Measurements from ENCODE around the gene RDX.
"Not testable (repeated sequence)": the region's sequence is repeated elsewhere in the genome, so short reads cannot be mapped to it uniquely, and the experiment has no call there.

Gene RDX

GRCh38 chr11:110305169-110306018, 9.0 kb upstream of the RDX start:
- no peak for DNase-seq (ENCODE audit: low read depth)

GRCh38 chr11:110303414-110303826, 7.0 kb upstream of the RDX start:
- DNase-seq (ENCODE audit: low read depth): no peak

- no peak for DNase-seq (ENCODE audit: low read depth)
These were observed 5.2 kb upstream of the RDX start for GRCh38 chr11:110301577-110301976.

- no peak for DNase-seq (ENCODE audit: low read depth)
These were observed 4.6 kb upstream of the RDX start for GRCh38 chr11:110301032-110301431.

DNA sequence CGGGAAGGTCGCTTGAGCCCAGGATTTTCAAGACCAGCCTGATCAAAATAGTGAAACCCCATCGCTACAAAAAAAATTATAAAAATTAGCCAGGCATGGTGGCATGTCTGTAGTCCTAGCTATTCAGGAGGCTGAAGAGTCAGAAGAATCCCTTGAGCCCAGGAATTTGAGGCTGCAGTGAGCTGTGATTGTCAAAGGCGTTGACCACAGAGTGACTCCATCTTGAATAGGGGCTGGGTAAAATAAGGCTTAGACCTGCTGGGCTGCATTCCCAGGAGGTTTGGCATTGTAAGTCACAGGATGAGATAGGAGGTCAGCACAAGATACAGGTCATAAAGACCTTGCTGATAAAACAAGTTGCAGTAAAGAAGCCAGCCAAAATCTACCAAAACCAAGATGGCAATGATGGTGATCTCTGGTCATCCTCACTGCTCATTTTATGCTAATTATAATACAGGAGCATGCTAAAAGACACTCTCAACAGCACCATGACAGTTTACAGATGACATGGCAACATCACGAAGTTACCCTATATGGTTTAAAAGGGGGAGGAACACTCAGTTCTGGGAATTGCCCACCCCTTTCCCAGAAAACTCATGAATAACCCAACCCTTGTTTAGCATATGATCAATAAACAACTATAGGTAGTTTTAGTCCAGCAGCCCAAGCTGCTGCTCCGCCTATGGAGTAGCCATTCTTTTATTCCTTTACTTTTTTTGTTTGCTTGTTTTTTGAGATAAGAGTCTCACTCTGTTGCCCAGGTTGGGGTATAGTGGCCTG, 2.8 kb upstream of the RDX start:
- no peak for DNase-seq (ENCODE audit: low read depth)

DNA sequence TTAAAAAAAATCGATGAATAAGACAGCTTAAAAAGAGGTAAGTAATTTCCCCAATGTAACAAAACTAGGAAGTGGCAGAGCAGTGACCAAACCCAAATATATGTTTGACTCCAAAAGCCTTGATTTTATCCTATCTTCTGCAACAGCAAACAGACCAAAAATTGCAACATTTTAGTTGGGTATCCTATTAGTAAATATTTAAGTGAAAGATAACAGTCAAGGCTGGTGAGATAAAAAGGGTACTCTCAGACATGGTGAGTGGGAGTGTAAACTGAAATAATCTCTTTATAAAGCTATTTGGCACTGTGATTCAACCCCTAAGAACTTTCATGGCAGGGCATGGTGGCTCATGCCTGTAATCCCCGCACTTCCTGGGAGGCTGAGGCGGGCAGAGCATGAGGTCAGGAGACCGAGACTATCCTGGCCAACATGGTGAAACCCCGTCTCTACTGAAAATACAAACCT, 1.9 kb upstream of the RDX start:
- no peak for DNase-seq (ENCODE audit: low read depth)

- DNase-seq (ENCODE audit: low read depth): no peak
These were observed 1.4 kb upstream of the RDX start for GRCh38 chr11:110297726-110298300.

- DNase-seq (ENCODE audit: low read depth): no peak
These were observed 787 bp upstream of the RDX start for GRCh38 chr11:110297076-110297725.

DNA sequence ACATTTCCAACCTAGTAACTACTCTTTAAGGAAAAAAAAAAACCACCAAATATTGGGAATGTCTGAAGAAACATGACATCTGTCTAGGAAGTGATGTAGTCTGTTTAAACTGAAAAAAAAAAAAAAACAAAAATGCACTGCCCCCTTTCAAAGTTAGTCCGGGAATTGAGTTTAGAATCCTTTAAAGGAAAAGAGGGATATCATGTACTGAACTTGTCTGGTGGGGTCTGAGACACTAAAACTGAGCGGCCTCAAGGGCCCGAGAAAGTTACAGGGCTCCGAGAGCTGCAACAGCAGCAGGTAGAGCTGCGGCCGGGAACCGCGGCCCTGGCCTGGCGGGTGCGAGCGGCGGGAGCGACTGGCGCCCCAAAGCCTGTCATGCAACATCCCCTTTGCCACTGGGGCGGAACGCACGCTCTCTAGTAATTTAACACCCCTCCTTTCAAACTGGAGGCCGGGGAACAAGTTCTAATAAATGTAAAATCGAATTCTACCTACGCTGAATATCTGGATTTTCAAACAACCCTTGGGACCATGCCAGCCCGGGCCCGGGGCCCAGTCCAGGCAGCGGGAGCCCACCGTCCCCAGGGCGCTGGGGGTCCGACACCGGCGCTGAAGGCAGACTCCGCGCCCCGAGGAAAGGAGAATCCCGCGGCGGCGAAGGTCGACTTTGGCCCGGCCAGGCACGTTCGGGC, 736 bp downstream of the RDX start:
- peak; percentile 33 for DNase-seq (ENCODE audit: low read depth)

GRCh38 chr11:110295086-110295485, 1.3 kb downstream of the RDX start:
- DNase-seq (ENCODE audit: low read depth): no peak

DNA sequence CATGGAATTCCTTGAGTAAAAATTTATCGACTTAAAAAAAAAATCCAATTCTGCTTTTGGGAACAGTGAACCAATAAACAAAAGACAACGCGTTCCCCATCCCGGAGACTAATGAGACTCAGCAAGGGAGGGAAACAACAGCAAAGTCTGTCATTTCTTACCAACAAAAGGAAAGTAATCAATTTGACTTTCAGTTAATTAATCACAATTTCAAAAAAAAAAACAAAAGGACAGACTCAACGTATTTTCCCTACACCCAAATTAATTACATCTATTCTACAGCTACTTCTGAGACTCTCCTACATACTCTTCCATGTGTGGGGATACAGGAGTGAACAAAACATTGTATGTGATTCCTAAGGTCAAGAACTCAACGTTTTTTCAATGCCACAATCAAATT, 1.9 kb downstream of the RDX start:
- DNase-seq (ENCODE audit: low read depth): no peak

- no peak for DNase-seq (ENCODE audit: low read depth)
These were observed 3.0 kb downstream of the RDX start for GRCh38 chr11:110293389-110293788.

- DNase-seq (ENCODE audit: low read depth): not testable (repeated sequence)
These were observed 4.3 kb downstream of the RDX start for GRCh38 chr11:110292146-110292545.

DNA sequence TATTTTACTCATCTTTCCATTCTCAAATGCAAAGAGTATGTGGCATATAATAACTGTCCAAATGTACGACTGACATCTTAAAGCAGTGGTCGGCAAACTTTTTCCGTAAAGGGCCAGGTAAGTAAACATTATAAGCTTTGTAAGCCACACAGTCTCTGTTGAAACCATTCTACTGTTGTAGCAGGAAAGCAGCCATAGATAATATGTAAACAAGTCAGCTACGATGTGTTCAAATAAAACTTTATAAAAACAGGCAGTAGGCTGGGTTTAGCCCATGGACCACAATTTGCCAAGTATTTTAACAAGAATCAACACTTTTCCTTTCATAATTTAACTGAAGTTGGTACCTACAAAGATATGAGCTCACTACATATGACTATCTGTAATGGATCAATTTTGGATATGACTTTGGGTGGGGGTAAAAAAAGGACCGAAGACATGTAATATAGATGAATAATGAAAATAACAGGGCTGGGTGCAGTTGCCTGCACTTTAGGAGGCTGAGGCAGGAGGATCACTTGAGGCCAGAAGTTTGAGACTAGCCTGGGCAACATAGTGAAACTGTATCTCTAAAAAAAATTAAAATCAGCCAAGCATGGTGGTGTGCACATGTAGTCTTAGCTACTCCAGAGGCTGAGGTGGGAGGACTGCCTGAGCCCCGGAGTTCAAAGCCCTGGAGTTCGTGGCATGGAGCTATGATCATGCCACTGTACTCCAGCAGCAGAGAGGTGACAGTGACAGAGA, 5.7 kb downstream of the RDX start:
- no peak for DNase-seq (ENCODE audit: low read depth)

- no peak for DNase-seq (ENCODE audit: low read depth)
These were observed 6.9 kb downstream of the RDX start for GRCh38 chr11:110289472-110289871.

GRCh38 chr11:110287537-110287936, 8.9 kb downstream of the RDX start:
- DNase-seq (ENCODE audit: low read depth): no peak

DNA sequence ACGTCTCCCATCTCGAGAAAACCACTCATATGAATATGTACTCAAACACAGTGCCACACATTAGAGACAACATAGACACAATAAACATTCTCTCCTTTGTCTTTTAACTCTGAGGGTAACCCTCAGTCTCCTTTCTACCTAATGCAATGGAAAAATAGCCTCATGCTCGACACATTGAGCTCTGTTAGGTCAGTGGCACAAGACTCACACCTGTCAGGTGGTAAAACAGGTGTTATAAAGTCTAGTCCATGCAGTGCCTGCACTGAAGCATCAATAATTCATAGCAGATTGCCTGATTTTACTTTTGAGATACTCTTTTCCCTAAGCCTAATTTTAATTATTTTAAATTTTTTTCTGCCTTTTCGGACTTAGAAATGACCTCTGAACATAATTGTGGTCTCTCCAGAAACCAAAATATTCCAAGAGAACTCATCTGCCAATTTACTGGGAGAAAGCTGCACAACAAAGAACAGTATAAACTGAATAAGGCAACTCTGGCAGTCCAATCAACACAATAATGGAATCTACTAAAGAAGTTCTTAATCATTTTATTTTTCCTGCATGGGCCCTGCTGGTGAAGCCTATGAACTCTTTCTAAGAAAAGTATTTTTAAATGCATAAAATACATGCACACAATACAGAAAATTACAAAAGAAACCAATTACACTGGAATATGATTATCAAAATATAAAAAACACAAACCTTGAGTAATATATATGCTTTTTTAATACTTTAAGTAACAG, 9.9 kb downstream of the RDX start:
- no peak for DNase-seq (ENCODE audit: low read depth)

DNA sequence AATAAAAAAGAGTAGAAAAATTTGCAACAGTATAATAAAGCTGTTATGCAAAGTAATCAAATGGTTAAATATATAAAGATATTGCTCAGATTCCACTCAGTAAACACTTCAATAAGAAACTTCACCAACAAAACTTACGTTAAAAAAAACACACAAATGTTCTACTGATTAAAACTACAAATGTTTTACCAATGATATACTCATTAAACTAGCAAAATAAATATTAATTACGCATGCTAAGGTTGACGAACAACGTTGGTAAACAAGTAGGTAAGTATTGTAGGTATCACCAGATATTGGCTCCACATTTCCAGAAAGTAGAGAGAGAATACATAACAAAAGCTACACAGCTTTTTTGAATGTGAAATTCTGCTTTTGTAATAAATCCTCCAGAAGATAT, 12.6 kb downstream of the RDX start:
- no peak for DNase-seq (ENCODE audit: low read depth)

DNA sequence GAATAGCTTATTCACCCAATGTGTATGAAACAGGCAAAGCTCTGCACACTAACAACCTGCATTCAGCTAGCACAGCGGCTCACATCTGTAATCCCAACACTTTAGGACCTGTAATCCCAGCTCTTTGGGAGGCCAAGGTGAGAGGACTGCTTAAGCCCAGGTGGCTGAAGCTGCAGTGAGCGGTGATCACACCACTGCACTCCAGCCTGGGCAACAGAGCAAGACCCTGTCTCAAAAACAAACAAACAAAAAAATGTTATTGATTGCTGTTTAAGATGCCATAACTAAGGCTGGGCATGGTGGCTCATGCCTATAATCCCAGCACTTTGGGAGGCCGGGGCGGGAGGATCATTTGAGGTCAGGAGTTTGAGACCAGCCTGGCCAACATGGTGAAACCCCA, 15.8 kb downstream of the RDX start:
- DNase-seq (ENCODE audit: low read depth): not testable (repeated sequence)

DNA sequence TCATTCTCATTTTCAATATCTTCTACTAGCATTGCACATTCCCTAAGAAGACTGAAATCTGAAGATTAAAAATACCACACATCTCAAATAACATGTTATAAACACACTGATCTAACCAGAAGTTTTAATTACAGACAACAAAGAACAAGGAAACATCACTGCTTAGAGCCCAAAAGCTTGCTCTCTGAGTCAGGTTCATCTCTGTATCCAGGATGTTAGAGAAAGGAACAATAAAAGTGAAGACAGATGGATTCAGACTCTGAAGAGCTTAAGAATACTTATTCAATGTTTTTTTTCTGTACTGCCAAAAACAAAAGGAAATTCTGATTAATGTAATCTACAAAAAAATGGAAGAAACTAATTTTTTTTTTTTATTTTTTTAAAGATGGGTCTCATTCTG, 16.5 kb downstream of the RDX start:
- DNase-seq (ENCODE audit: low read depth): no peak
